Measurements from ENCODE around the gene ZGPAT. TPM values are rescaled to one million over a fixed set of nuclear protein-coding genes. Genes with fewer than 3 reads are reported as not detected.

Gene ZGPAT
- total and polyA plus RNA-seq, 2 of the 13 experiments (the other 11 are each of a cell fraction or from before 2014, with no cell fraction given): 23.0 to 41.9 TPM

- TF ChIP-seq KDM2A (CRISPR knock-in tag; IDR thresholded peaks at IDR 0.05; ENCODE audit: borderline replicate concordance, low read depth) (peak; percentile 13; the same call in 1 of the 2 replicates), POLR2G (IDR thresholded peaks at IDR 0.05; ENCODE audit: low read depth, low read length) (peak; percentile 48; the same call in 1 of the 2 replicates)
Observed at GRCh38 chr20:63700199-63701050, 7.4 kb upstream of the ZGPAT start (continued).

- peaks cover 6% of the 10 kb centered on the region for H3K79me2 ChIP-seq (ENCODE audit: insufficient read depth, low read length)
- H3K4me1 ChIP-seq (ENCODE audit: insufficient read depth, low read length): peaks cover 22% of the 10 kb centered on the region
- peaks cover 16 to 26% of the 10 kb centered on the region in 2 experiments for H3K36me3 ChIP-seq (replicated peaks in 1 of 2; ENCODE audit: control insufficient read depth in 1 of 2, insufficient read depth in 2 of 2, low read length in 2 of 2)
- TF ChIP-seq THAP7 (CRISPR knock-in tag; IDR thresholded peaks at IDR 0.05): no peak
- TF ChIP-seq ZNF878 (CRISPR knock-in tag; IDR thresholded peaks at IDR 0.05): no peak
- no peak for TF ChIP-seq ZBTB25 (CRISPR knock-in tag; IDR thresholded peaks at IDR 0.05)
- no peak for TF ChIP-seq ZNF749 (CRISPR knock-in tag; IDR thresholded peaks at IDR 0.05; ENCODE audit: borderline replicate concordance)
- TF ChIP-seq ZNF781 (CRISPR knock-in tag; IDR thresholded peaks at IDR 0.05; ENCODE audit: borderline replicate concordance, not compliant biosample characterization): no peak
- ChIA-PET POLR2A (no interaction called here), CTCF (ENCODE audit: low intra/inter-chr PET ratio, low total read pairs) (no interaction called here)
- in situ Hi-C loops (cut with HindIII; ENCODE audit: extremely low pct_ligation_motif_present, low pct_unique_long_range_greater_than_20kb): loop anchor here (10.0 kb wide), 1 partner anchor 84 kb away; no protein-coding TSS in a partner anchor
- H3K4me3 ChIP-seq (replicated peaks in 1 of 3; ENCODE audit: insufficient read depth in 1 of 3, low read depth in 2 of 3, low read length in 3 of 3): no peak overlapping the region
- no peak overlapping the region for H3K9ac ChIP-seq (ENCODE audit: insufficient read depth, low read depth, low read length)
- H3K4me2 ChIP-seq (ENCODE audit: low read depth, low read length): no peak overlapping the region
- no peak for DNase-seq (ENCODE audit: low spot score)
- BruUV-seq (replicated peaks): no TSS peak
- H4K20me1 ChIP-seq (ENCODE audit: insufficient read depth, low read length): peaks cover 6% of the 10 kb centered on the region; the same call in 1 of the 2 replicates
- no peaks in the 10 kb centered on the region for H3K27me3 ChIP-seq (ENCODE audit: control insufficient read depth in 1 of 2, insufficient read depth in 2 of 2, low read length in 2 of 2)
- FAIRE-seq: no peak
- no peak overlapping the region for H3K27ac ChIP-seq (ENCODE audit: extremely low read length, insufficient read depth, low read length)
- no peaks in the 10 kb centered on the region for H3K9me3 ChIP-seq (ENCODE audit: low read length)
- 94% methylated on average over 5 of the region's 5 CpGs for WGBS (ENCODE audit: low lambda C conversion rate)
- H2AFZ ChIP-seq (ENCODE audit: low read length): no peak overlapping the region
- no peak for ATAC-seq
- intact Hi-C loops (cut with micrococcal nuclease; ENCODE audit: unreplicated experiment): no loop called here
Observed at GRCh38 chr20:63701051-63701328, 6.8 kb upstream of the ZGPAT start.
